LNCAP (cell line): Measurements from ENCODE around the gene EFHC1.

Experiments
- CTCF ChIP-seq: fragments of 450-650 bp; IDR thresholded peaks from 2 replicates; pipeline ENCODE4 v1.5.1; 2017; ENCODE audit warnings: mild to moderate bottlenecking

EFHC1 gene

GRCh38 chr6:52562911-52563310, 142.8 kb downstream of the EFHC1 start:
- TF ChIP-seq CTCF, result no peak

- no peak for TF ChIP-seq CTCF
These were observed 144.7 kb downstream of the EFHC1 start for GRCh38 chr6:52564856-52565255.

GRCh38 chr6:52566201-52566600, 146.1 kb downstream of the EFHC1 start:
- no peak for TF ChIP-seq CTCF

GRCh38 chr6:52566853-52567279, 146.7 kb downstream of the EFHC1 start:
- TF ChIP-seq CTCF, result no peak

GRCh38 chr6:52568320-52568719, 148.2 kb downstream of the EFHC1 start:
- no peak for TF ChIP-seq CTCF

- TF ChIP-seq CTCF, result no peak
These were observed 150.2 kb downstream of the EFHC1 start for GRCh38 chr6:52570291-52570700.

- no peak for TF ChIP-seq CTCF
These were observed 151.1 kb downstream of the EFHC1 start for GRCh38 chr6:52571099-52571755.

- TF ChIP-seq CTCF, result no peak
These were observed 152.4 kb downstream of the EFHC1 start for GRCh38 chr6:52572536-52572935.
